Naive thymus-derived CD4-positive, alpha-beta T cell (primary cell): ENCODE results near the gene SH3BP5. TPM values are rescaled to one million over a fixed set of nuclear protein-coding genes. Genes with fewer than 3 reads are reported as not detected.
A peak's percentile ranks its signal among the peaks of the same experiment; 100 is the strongest.

Experiments used
- ATAC-seq: fragments of 150-1000 bp; cut with Tn5 transposase; 2 replicates; pipeline ENCODE4 v1.10.0; 2021; ENCODE audit warnings: mild to moderate bottlenecking, moderate library complexity
- CTCF ChIA-PET: fragments of 350-600 bp; sonication (Branson Sonifier 250); formaldehyde crosslinking; loops from one replicate; lab custom pipeline; 2021; ENCODE audit warnings: antibody characterized with exemption; lab: Charles Lee
- POLR2A ChIA-PET: fragments of 350-600 bp; sonication (Branson Sonifier 250); formaldehyde crosslinking; loops from one replicate; lab custom pipeline; 2021; ENCODE audit warnings: antibody characterized with exemption, inconsistent platforms; lab: Charles Lee
- DNase-seq, 9 donors: peaks; one replicate each; pipeline versions ENCODE4 v3.0.0 to v3.0.0-alpha.2; 2020 to 2022; ENCODE audit warnings: mixed read lengths in 1 of 9
- H3K27ac ChIP-seq: one replicate; pipeline ENCODE4 v1.7.0; 2013; ENCODE audit warnings: mild to moderate bottlenecking, low read depth, low read length, moderate library complexity
- H3K27me3 ChIP-seq, 2 donors: one replicate each; pipeline ENCODE4 v1.7.0; 2013; ENCODE audit warnings: low read length in 2 of 2, mild to moderate bottlenecking in 2 of 2, moderate library complexity in 2 of 2; ENCODE audit not compliant: control insufficient read depth in 2 of 2, insufficient read depth in 2 of 2
- H3K36me3 ChIP-seq, 3 experiments: 1 replicate in 2 of 3; 2 replicates in 1 of 3; pipeline ENCODE4 v1.7.0; 2013; ENCODE audit warnings: low read length in 3 of 3, mild to moderate bottlenecking in 3 of 3, moderate library complexity in 1 of 3; ENCODE audit not compliant: insufficient read depth in 3 of 3, control insufficient read depth in 2 of 3
- H3K4me1 ChIP-seq, 2 donors: one replicate each; pipeline ENCODE4 v1.7.0; 2013; ENCODE audit warnings: low read length in 2 of 2, mild to moderate bottlenecking in 2 of 2, moderate library complexity in 1 of 2; ENCODE audit not compliant: control insufficient read depth in 2 of 2, insufficient read depth in 2 of 2
- H3K4me3 ChIP-seq: 2 replicates; pipeline ENCODE4 v1.7.0; 2013; ENCODE audit warnings: mild to moderate bottlenecking, low read length
- H3K9me3 ChIP-seq, 3 experiments: 1 replicate in 2 of 3; 2 replicates in 1 of 3; pipeline ENCODE4 v1.7.0; 2013; ENCODE audit warnings: low read length in 3 of 3; ENCODE audit not compliant: control insufficient read depth in 2 of 3
- H3K27ac Mint-ChIP-seq, 9 donors: one replicate each; pipeline ENCODE4 v1.8.0; 2020 to 2022; ENCODE audit warnings: mixed read lengths in 9 of 9, mild to moderate bottlenecking in 8 of 9, moderate library complexity in 5 of 9, inconsistent platforms in 2 of 9
- H3K27me3 Mint-ChIP-seq, 5 donors: one replicate each; pipeline ENCODE4 v1.8.0; 2021 to 2022; ENCODE audit warnings: mixed read lengths in 5 of 5, mild to moderate bottlenecking in 1 of 5
- H3K36me3 Mint-ChIP-seq, 5 donors: one replicate each; pipeline ENCODE4 v1.8.0; 2020 to 2022; ENCODE audit warnings: mixed read lengths in 5 of 5, mild to moderate bottlenecking in 3 of 5, inconsistent platforms in 1 of 5
- H3K4me1 Mint-ChIP-seq, 7 donors: one replicate each; pipeline ENCODE4 v1.8.0; 2020 to 2022; ENCODE audit warnings: mixed read lengths in 7 of 7, mild to moderate bottlenecking in 3 of 7, inconsistent platforms in 1 of 7
- H3K4me3 Mint-ChIP-seq, 10 donors: one replicate each; pipeline ENCODE4 v1.8.0; 2020 to 2022; ENCODE audit warnings: mild to moderate bottlenecking in 10 of 10, mixed read lengths in 10 of 10, moderate library complexity in 6 of 10, inconsistent platforms in 2 of 10
- H3K9me3 Mint-ChIP-seq, 11 donors: one replicate each; pipeline ENCODE4 v1.8.0; 2020 to 2022; ENCODE audit warnings: mixed read lengths in 11 of 11, mild to moderate bottlenecking in 4 of 11, inconsistent platforms in 1 of 11, moderate library complexity in 1 of 11
- intact Hi-C, 2 donors: fragments of 100-400 bp; cut with micrococcal nuclease; formaldehyde crosslinking; loops; one replicate each; pipeline ENCODE4 v1.15.1; 2023
- polyA plus RNA-seq, 2 donors: library from polyadenylated mRNA; unstranded; fragments of 300-500 nt; fragmentation: Illumina TruSeq; gene quantifications; one replicate each; pipeline ENCODE4 v1.2.3, GENCODE V29; 2021
- total RNA-seq, 6 experiments: library from RNA in 5 of 6; stranded (reverse) in 5 of 6; gene quantifications; 1 replicate in 5 of 6; 2 replicates in 1 of 6; pipeline ENCODE4 v1.2.3 and lab custom pipeline; 2021 to 2026

SH3BP5 gene
- total and polyA plus RNA-seq, 7 experiments from 2014 or later: 18.5 to 64.7 (median 39.5) TPM

DNA sequence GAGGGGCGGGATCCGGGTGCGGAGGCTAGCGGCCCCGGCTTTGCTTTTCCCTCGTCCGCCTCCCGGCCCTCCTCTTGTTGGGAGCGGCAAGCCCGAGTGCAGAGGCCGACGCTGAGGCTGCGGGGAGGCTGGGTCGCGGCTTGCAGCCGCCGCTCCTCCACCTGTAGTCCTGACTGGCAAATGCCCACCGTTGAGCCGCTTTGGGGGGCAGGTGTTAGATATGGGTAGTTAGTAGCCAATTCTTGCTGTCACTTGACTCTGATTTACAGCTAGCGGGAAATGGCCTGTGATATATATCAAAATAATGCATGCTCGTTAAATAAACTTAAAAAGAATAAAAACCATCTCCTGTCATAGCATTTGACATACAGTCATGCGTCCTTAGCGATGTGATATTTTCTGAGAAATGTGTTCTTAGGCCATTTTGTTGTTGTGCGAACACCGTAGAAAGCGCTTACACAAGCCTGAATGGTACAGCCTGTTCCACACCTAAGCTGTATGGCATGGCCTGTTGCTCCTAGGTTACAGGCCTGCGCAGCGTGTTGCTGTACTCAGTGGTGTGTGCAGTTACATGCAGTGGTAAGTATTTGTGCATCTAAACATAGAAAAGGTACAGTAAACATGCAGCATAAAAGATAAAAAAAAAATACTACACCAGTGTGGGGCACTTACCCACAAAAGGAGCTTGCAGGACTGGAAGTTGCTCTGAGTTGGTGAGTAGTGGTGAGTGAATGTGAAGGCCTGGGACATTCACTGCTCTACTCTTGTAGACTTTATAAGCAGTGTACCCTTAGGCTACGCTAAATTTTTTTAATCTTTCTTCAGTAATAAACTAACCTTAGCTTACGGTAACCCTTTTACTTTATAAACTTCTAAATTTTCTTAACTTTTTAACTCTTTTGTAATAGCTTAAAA is 125.5 kb downstream of the SH3BP5 start:
- H3K4me3 Mint-ChIP-seq: peak overlapping the region; percentile 85 to 96 (median 94)
- ATAC-seq (no peak), DNase-seq (peak in 7 of 9 donors; percentile 4 to 41 (median 23))

DNA sequence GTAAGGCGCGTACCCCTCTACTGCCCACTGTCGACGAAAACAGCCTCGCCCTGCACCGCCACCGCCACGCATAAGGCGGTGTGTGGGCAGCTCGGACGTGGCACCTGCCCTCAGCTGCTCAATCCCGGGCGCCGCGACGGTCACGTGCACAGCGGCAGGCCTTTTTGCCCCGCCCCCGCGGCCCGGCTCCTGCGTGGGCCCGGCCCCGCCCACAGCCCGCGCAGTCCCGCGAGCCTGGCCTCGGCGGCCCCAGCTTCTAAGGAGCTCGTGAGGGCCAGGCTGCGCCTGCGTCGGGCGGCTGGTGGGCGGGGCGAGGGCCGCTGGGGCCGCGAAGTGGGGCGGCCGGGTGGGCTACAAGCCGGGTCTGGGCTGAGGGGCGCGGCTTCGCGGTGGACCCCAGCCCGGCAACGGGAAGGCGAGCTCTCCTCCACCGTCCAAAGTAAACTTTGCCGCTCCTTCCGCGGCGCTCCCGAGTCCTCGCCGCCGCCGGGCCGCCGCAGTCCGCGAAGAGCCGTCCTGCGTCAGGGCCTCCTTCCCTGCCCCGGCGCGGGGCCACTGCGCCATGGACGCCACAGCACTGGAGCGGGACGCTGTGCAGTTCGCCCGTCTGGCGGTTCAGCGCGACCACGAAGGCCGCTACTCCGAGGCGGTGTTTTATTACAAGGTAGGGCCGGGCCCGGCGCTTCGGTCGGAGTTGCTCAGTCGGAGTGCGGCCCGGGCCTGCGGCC is 126.3 kb downstream of the SH3BP5 start, which contains the start of gene CAPN7:
Gene CAPN7, plus strand, starts transcription at position 313 of the 728 bp plus-strand sequence. Its CDS starts 250 bp downstream, at position 563.
- Histone ChIP-seq H3K4me3 (peak within 1 kb of the TSS; percentile 91), H3K27me3 (no peaks in the 10 kb centered on the region), H3K36me3 (peaks cover 0 to 10% (median 0%) of the 10 kb centered on the region in 3 experiments), H3K4me1 (peaks cover 11 to 15% of the 10 kb centered on the region in 2 donors), H3K9me3 (no peaks in the 10 kb centered on the region), H3K27ac (peak within 1 kb of the TSS; percentile 94)
- Mint-ChIP-seq H3K36me3 (peaks cover 0 to 8% (median 0%) of the 10 kb centered on the region in 5 donors), H3K27me3 (no peaks in the 10 kb centered on the region), H3K4me1 (peaks cover 19 to 52% (median 36%) of the 10 kb centered on the region in 7 donors), H3K9me3 (no peaks in the 10 kb centered on the region), H3K27ac (peak within 1 kb of the TSS; percentile 87 to 96 (median 93)), H3K4me3 (peak within 1 kb of the TSS; percentile 85 to 96 (median 94))
- DNase-seq (peak; percentile 90 to 98 (median 92)), ATAC-seq (peak; percentile 96)
- ChIA-PET CTCF (interaction anchor here (0.7 to 7.5 kb wide), 9 partner anchors 11 to 1038 kb away, joined by 3 to 67 read pairs (median 3); no protein-coding TSS in a partner anchor), POLR2A (interaction anchor here (0.6 to 3.4 kb wide), 23 partner anchors 8 to 1059 kb away, joined by 3 to 19 read pairs (median 5); partner anchors contain the start of genes BTD, DPH3, HACL1 and MRPS25)
- intact Hi-C loops: loop anchor here (1.0 to 10.0 kb wide), 20 partner anchors 11 to 1311 kb away; partner anchors contain the start of genes BTD (in 2 of the 2), EAF1 (in 2 of the 2), HACL1 (in 2 of the 2) and METTL6 (in 2 of the 2)

More for the DNA sequence above, 125.5 kb downstream of the SH3BP5 start:
- peak overlapping the region; percentile 91 for H3K4me3 ChIP-seq
- CTCF ChIA-PET: interaction anchor here (0.6 to 7.5 kb wide), 8 partner anchors 10 to 1037 kb away, joined by 3 to 67 read pairs (median 3); partner anchors contain the start of gene RBSN
- peak overlapping the region; percentile 84 to 96 (median 93) for H3K27ac Mint-ChIP-seq
- H3K9me3 Mint-ChIP-seq: no peaks in the 10 kb centered on the region
- intact Hi-C loops: loop anchor here (1.0 to 10.0 kb wide), 20 partner anchors 10 to 1312 kb away; partner anchors contain the start of genes BTD (in 2 of the 2), EAF1 (in 2 of the 2), HACL1 (in 2 of the 2) and METTL6 (in 2 of the 2)
- H3K27me3 Mint-ChIP-seq: no peaks in the 10 kb centered on the region
- H3K4me1 Mint-ChIP-seq: peaks cover 19 to 56% (median 36%) of the 10 kb centered on the region in 7 donors
- peaks cover 0 to 15% (median 0%) of the 10 kb centered on the region in 3 experiments for H3K36me3 ChIP-seq
- no peaks in the 10 kb centered on the region for H3K9me3 ChIP-seq
- peak overlapping the region; percentile 94 for H3K27ac ChIP-seq
- H3K4me1 ChIP-seq: peaks cover 11 to 17% of the 10 kb centered on the region in 2 donors
- POLR2A ChIA-PET: interaction anchor here (0.6 to 3.4 kb wide), 19 partner anchors 8 to 1094 kb away, joined by 3 to 19 read pairs (median 6); partner anchors contain the start of genes BTD, HACL1 and RBSN
- H3K27me3 ChIP-seq: no peaks in the 10 kb centered on the region
- H3K36me3 Mint-ChIP-seq: peaks cover 0 to 12% (median under 1%) of the 10 kb centered on the region in 5 donors

DNA sequence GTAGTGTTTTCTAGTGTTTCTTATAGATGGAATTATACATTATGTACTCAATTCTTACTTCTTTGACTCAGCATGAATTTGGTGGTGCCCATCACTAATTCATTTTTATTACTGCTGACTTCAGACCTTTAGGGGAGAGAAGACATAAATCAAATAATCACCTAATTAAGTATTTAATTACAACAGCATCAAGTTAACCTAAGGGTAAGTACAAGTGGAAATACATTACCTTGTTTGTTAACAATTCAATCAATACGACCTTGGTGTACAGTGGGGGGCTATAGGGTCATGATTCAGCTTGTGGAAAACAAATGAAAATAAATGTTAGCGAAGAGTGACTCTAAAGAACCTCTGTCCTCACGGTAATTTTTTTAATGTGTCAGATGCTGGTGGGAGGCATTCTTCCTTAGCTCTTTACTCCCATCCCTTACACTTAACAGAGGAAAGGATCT is 126.9 kb downstream of the SH3BP5 start:
- intact Hi-C loops: loop anchor here (5.0 to 10.0 kb wide), 3 partner anchors 37 to 1311 kb away; partner anchors contain the start of gene CCDC174 (in 1 of the 2)
- Mint-ChIP-seq H3K36me3 (peaks cover 0 to 2% (median 0%) of the 10 kb centered on the region in 5 donors), H3K4me1 (peaks cover 19 to 46% (median 32%) of the 10 kb centered on the region in 7 donors), H3K9me3 (no peaks in the 10 kb centered on the region), H3K27me3 (no peaks in the 10 kb centered on the region), H3K4me3 (peak overlapping the region; percentile 85 to 95 (median 93)), H3K27ac (peak overlapping the region; percentile 77 to 95 (median 91))
- Histone ChIP-seq H3K4me1 (peaks cover 11 to 14% of the 10 kb centered on the region in 2 donors), H3K9me3 (no peaks in the 10 kb centered on the region), H3K4me3 (peak overlapping the region; percentile 91), H3K27ac (peak overlapping the region; percentile 94), H3K27me3 (no peaks in the 10 kb centered on the region), H3K36me3 (peaks cover 0 to 8% (median 0%) of the 10 kb centered on the region in 3 experiments)
- no peak for ATAC-seq
- DNase-seq: no peak
- POLR2A ChIA-PET: interaction anchor here (0.6 to 3.4 kb wide), 22 partner anchors 9 to 1059 kb away, joined by 3 to 19 read pairs (median 6); partner anchors contain the start of genes BTD, DPH3, HACL1 and MRPS25
- CTCF ChIA-PET: interaction anchor here (0.7 to 7.5 kb wide), 8 partner anchors 12 to 844 kb away, joined by 3 to 67 read pairs (median 3); no protein-coding TSS in a partner anchor

Other genes with a start within 250 kb of the SH3BP5 start
- gene RBSN, start 233.4 kb downstream of the SH3BP5 start, total RNA-seq: 10 to 100 TPM; 20.5 to 54.4 (median 39.6) TPM
- gene RBSN, start 233.4 kb downstream of the SH3BP5 start, polyA plus RNA-seq: 10 to 100 TPM; 21.6 to 30.3 TPM
- 100 to 1,000 TPM in 2 of 5 experiments, 10 to 100 TPM in 3; 34.4 to 104 (median 70.4) TPM for gene CAPN7, start 126.3 kb downstream of the SH3BP5 start, total RNA-seq
- 10 to 100 TPM; 23.4 to 33.9 TPM for gene CAPN7, start 126.3 kb downstream of the SH3BP5 start, polyA plus RNA-seq
- 10 to 100 TPM in 4 of 5 experiments, 1 to 10 TPM in 1; 7.9 to 23.0 (median 18.3) TPM for gene METTL6, start 95.0 kb upstream of the SH3BP5 start, total RNA-seq
- gene METTL6, start 95.0 kb upstream of the SH3BP5 start, polyA plus RNA-seq: 10 to 100 TPM; 10.8 to 18.4 TPM
- gene EAF1, start 95.0 kb upstream of the SH3BP5 start, total RNA-seq: 10 to 100 TPM; 17.8 to 61.9 (median 27.8) TPM
- gene EAF1, start 95.0 kb upstream of the SH3BP5 start, polyA plus RNA-seq: 1 to 10 TPM; 5.0 to 5.7 TPM
- gene COLQ, start 189.1 kb upstream of the SH3BP5 start, total RNA-seq: 1 to 10 TPM; 3.1 to 6.6 (median 4.9) TPM
- under 1 TPM; 0.26 TPM for gene COLQ, start 189.1 kb upstream of the SH3BP5 start, polyA plus RNA-seq